PC-3 (cell line): ENCODE measurements around the gene MRLN.

Experiments
- CTCF ChIP-seq: fragments of 300-600 bp; sonication (generic); conservative IDR thresholded peaks from 2 replicates; pipeline ENCODE4 v1.5.1; 2017; ENCODE audit warnings: antibody characterized with exemption, low read depth, mild to moderate bottlenecking, low read length
- EZH2 ChIP-seq: fragments of 300-600 bp; sonication (generic); IDR thresholded peaks from one replicate; pipeline ENCODE4 v1.6.1; 2017; ENCODE audit warnings: antibody characterized with exemption, mild to moderate bottlenecking, low read length; ENCODE audit not compliant: unreplicated experiment

GRCh38 chr10:59801171-59801570 lies 47.9 kb upstream of the MRLN start:
- no peak for TF ChIP-seq CTCF
- no peak for TF ChIP-seq EZH2
